GM19455 (cell line): ENCODE measurements around the gene C15orf39.

Experiments
- ATAC-seq: cut with Tn5 transposase; IDR thresholded peaks from one replicate; pipeline ENCODE4 v1.9.1; 2021; ENCODE audit not compliant: unreplicated experiment

Gene C15orf39

GRCh38 chr15:75171408-75171807, 30.3 kb upstream of the C15orf39 start:
- ATAC-seq = no peak

- ATAC-seq = no peak
These were observed 29.3 kb upstream of the C15orf39 start for GRCh38 chr15:75172284-75172820.

GRCh38 chr15:75174102-75174501, 27.6 kb upstream of the C15orf39 start:
- ATAC-seq = no peak

GRCh38 chr15:75174729-75175128, 27.0 kb upstream of the C15orf39 start:
- ATAC-seq = no peak

- no peak for ATAC-seq
These were observed 25.3 kb upstream of the C15orf39 start for GRCh38 chr15:75176396-75176761.

GRCh38 chr15:75177360-75178071, 24.2 kb upstream of the C15orf39 start:
- ATAC-seq = no peak

GRCh38 chr15:75178171-75178937, 23.3 kb upstream of the C15orf39 start:
- ATAC-seq = no peak

- ATAC-seq = no peak
These were observed 22.5 kb upstream of the C15orf39 start for GRCh38 chr15:75178938-75179745.

DNA sequence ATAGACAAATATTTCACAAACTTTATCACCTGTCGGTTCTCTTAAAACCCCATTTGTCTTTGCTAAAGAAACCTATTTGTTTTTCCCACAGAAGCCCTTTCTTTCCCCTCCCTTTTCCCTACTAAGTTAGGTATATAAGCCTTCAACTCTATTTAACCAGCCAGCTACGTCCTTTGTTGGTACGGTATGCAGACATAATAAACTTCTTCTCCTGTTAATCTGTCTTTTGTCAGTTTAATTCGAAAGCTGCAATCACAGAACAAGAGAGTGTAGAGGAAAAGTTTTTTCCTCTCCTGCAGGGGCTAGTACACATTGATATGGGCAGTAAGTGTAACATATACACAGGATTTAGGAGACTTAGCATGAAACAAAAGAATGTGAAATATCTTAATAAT, 21.9 kb upstream of the C15orf39 start:
- no peak for ATAC-seq

- ATAC-seq = no peak
These were observed 19.9 kb upstream of the C15orf39 start for GRCh38 chr15:75181780-75182179.

GRCh38 chr15:75182187-75183131, 19.2 kb upstream of the C15orf39 start:
- no peak for ATAC-seq

DNA sequence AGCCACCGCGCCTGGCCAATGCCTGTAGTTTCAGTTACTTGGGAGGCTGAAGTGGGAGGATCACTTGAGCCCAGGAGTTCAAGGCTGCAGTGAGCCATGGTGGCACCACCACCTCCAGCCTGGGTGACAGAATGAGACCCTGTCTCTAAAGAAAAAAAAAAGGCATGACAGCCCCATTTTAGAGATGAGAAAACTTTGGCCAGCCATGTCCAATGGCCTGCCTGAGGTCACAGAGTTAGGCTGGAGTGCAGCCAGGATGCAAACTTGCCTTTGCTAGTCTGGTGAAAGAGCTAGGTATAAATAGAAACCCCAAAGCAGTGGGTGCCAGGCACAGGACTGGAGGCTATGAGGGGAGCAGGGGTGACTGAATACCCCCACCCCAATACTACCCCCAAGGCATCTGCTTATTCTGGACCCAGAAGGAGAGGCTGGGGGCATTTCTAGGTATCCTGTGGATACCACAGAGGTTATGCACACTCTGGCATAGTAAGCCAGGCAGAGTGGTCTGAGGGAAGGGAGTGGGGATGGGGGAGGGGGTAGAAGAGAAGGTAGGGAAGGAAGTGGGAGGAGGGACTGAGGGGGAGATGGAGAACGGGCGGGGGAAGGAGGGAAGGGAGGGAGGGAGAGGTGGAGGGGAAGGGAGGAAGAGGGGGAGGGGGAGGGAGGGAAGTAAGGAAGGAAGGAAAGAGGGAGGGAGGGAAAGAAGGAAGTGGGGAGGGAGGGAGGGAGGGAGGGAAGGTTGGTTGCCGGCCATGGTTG, 16.2 kb upstream of the C15orf39 start:
- ATAC-seq = no peak

- no peak for ATAC-seq
These were observed 15.6 kb upstream of the C15orf39 start for GRCh38 chr15:75186044-75186443.

DNA sequence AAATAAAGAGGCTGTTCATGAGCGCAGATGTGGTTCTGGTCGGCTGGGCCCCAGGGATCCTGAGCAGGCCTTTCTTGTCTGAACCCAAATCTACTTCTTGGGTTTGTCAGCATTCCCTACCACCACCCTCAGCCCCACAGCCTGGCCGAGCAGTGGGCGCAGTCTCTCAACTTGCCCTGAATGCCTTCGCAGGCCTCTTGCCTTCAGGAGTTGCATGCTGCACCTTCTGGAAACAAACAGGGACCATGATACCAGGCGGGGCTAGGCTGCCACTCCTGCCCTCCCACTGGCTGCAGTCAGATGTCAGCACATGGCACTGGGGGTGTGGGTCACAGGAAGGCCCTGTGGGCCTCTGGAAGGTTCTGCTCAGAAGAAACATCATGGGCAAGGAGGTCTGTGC, 13.2 kb upstream of the C15orf39 start:
- ATAC-seq = no peak

- ATAC-seq = no peak
These were observed 10.4 kb upstream of the C15orf39 start for GRCh38 chr15:75191235-75191634.

GRCh38 chr15:75192307-75192706, 9.4 kb upstream of the C15orf39 start:
- no peak for ATAC-seq

DNA sequence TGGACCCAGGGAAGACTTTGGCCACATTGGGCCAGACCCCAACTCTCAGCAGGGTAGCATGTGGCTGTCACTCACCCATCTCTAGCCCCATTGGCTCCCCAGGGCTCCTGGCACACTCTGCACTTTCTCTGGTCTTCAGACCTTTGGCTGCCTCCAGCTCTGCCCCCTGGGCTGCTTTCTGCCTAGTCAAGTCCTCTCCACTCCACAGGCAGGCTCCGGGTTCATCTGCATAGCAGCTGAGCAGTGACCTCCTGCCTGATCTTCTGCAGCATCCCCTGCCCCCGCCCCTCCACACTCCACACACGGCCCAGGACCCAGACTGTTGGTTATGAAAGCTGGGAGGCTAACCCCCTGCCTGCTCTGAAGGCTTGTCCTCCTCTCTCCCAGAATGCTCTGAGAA, 8.4 kb upstream of the C15orf39 start:
- no peak for ATAC-seq

DNA sequence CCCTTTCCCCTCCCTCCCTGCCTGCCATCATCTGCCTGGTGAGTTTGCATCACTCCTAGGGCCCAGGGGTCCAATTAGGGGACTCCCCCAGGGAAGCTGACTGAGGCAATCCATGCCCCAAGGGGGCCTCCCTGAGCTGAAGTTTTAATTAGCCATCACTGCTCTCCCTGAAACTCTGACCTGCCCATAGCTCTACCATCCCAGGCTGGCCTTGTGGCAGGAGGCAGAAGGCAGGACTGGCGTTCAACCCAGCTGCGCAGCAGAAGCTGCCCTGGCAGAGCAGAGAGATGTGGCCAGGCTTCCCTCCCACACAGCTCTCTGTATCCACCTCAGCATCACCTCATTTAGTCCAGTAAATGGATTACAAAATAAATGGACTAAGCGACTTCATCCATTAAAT, 7.7 kb upstream of the C15orf39 start:
- ATAC-seq = no peak

DNA sequence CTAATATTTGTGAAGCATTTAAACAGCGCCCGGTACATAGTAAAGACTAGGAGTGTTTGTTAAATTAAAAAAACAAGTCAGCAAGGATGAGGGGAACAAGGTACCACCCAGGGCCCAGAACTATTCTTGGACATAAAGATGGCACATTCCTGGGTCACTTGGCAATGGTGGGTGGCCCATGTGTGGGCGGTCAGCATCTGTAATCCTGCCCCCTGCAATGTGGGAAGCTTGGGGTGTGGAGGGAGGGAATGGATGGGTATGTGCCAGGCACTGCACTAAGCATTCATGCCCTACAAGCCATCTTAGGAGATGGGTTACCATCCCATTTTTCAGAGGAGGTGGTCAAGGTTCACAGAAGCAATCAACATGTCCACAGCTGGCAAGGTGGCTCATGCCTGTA, 7.3 kb upstream of the C15orf39 start:
- ATAC-seq = no peak
